Endothelial cell of umbilical vein (primary cell): ENCODE measurements around the gene MS4A15. TPM values are rescaled to one million over a fixed set of nuclear protein-coding genes. Genes with fewer than 3 reads are reported as not detected.

Source experiments
- BruUV-seq: library from RNA; stranded (reverse); fragments of 400-500 nt; replicated peaks from 2 replicates; lab custom pipeline; 2021; lab: Mats Ljungman, UMichigan
- CTCF ChIA-PET: fragments of 300-600, 350-600 bp; sonication (Branson Sonifier 250); formaldehyde crosslinking; loops from one replicate; lab custom pipeline; 2021; ENCODE audit warnings: antibody characterized with exemption, inconsistent platforms; lab: Charles Lee
- POLR2A ChIA-PET: fragments of 300-600, 350-600 bp; sonication (Branson Sonifier 250); formaldehyde crosslinking; loops from one replicate; lab custom pipeline; 2021; ENCODE audit warnings: antibody characterized with exemption, inconsistent platforms; lab: Charles Lee
- DNase-seq: peaks from one replicate; pipeline ENCODE4 v3.0.0-alpha.2; 2011; ENCODE audit warnings: low read depth, low spot score
- FAIRE-seq: peaks from 2 replicates; lab custom pipeline; 2011; peaks lifted over from hg19 to GRCh38; lab: Jason Lieb, UNC
- H2AFZ ChIP-seq: 2 replicates; pipeline ENCODE4 v1.6.0; 2012; ENCODE audit warnings: low read depth, low read length, control low read depth, inconsistent platforms
- H3K27ac ChIP-seq: 2 replicates; pipeline ENCODE4 v1.5.1; 2011; ENCODE audit warnings: low read depth, mild to moderate bottlenecking, control low read depth, low read length, moderate library complexity; ENCODE audit not compliant: insufficient read depth
- H3K27me3 ChIP-seq, 2 experiments: 2 replicates each; pipeline versions ENCODE4 v1.6.0 to v1.6.1; 2011; ENCODE audit warnings: low read length in 2 of 2, mixed read lengths in 1 of 2; ENCODE audit not compliant: control insufficient read depth in 2 of 2, insufficient read depth in 2 of 2
- H3K36me3 ChIP-seq, 2 experiments: 2 replicates in 1 of 2; 3 replicates in 1 of 2; pipeline ENCODE4 v1.5.1; 2011; ENCODE audit warnings: low read length in 2 of 2, mild to moderate bottlenecking in 1 of 2, moderate library complexity in 1 of 2; ENCODE audit not compliant: control insufficient read depth in 2 of 2, insufficient read depth in 2 of 2; ENCODE audit errors: extremely low read depth in 1 of 2
- H3K4me1 ChIP-seq: 3 replicates; pipeline ENCODE4 v1.5.1; 2011; ENCODE audit warnings: mild to moderate bottlenecking, low read length; ENCODE audit not compliant: control insufficient read depth, insufficient read depth; ENCODE audit errors: extremely low read depth
- H3K4me2 ChIP-seq: 2 replicates; pipeline ENCODE4 v1.6.1; 2011; ENCODE audit warnings: low read length, control low read depth, mixed read lengths; ENCODE audit not compliant: insufficient read depth
- H3K4me3 ChIP-seq, 3 experiments: fragments of 200-600 bp in 1 of 3; sonication (generic), shearing (Covaris generic) in 1 of 3; replicated peaks in 1 of 3; 2 replicates each; pipeline ENCODE4 v1.5.1; 2011 to 2016; ENCODE audit warnings: control low read depth in 3 of 3, low read length in 3 of 3, mild to moderate bottlenecking in 2 of 3, inconsistent platforms in 1 of 3, low read depth in 1 of 3, moderate library complexity in 1 of 3; ENCODE audit not compliant: insufficient read depth in 1 of 3
- H3K79me2 ChIP-seq: 2 replicates; pipeline ENCODE4 v1.6.0; 2012; ENCODE audit warnings: low read length, inconsistent platforms; ENCODE audit not compliant: control insufficient read depth, insufficient read depth
- H3K9ac ChIP-seq: replicated peaks from 2 replicates; pipeline ENCODE3; 2011; ENCODE audit warnings: low read length, control low read depth; ENCODE audit not compliant: insufficient read depth; ENCODE audit errors: extremely low read depth
- H3K9me1 ChIP-seq: replicated peaks from 3 replicates; pipeline ENCODE4 v1.6.0; 2011; ENCODE audit warnings: mild to moderate bottlenecking, low read length; ENCODE audit not compliant: control insufficient read depth, insufficient read depth; ENCODE audit errors: extremely low read depth
- H3K9me3 ChIP-seq: replicated peaks from 2 replicates; pipeline ENCODE4 v1.5.1; 2012; ENCODE audit warnings: low read length, inconsistent platforms; ENCODE audit not compliant: control insufficient read depth, insufficient read depth
- H4K20me1 ChIP-seq: replicated peaks from 2 replicates; pipeline ENCODE3; 2011; ENCODE audit warnings: mild to moderate bottlenecking, low read length; ENCODE audit not compliant: control insufficient read depth, insufficient read depth; ENCODE audit errors: extremely low read depth
- EZH2 ChIP-seq: IDR thresholded peaks from 2 replicates; pipeline ENCODE4 v1.6.1; 2012; ENCODE audit warnings: borderline replicate concordance, low read depth, mild to moderate bottlenecking, moderate library complexity, low read length, inconsistent platforms; ENCODE audit not compliant: severe bottlenecking
- FOS ChIP-seq: IDR thresholded peaks from 2 replicates; pipeline ENCODE4 v1.6.1; 2011; ENCODE audit warnings: mild to moderate bottlenecking, low read length, moderate library complexity, borderline replicate concordance; ENCODE audit not compliant: insufficient read depth
- GATA2 ChIP-seq: IDR thresholded peaks from 2 replicates; pipeline ENCODE4 v1.7.0; 2011; ENCODE audit warnings: low read depth, mild to moderate bottlenecking, moderate library complexity, mixed read lengths, low read length; ENCODE audit not compliant: insufficient read length, insufficient read depth
- JUN ChIP-seq: IDR thresholded peaks from 2 replicates; pipeline ENCODE4 v1.6.1; 2011; ENCODE audit warnings: borderline replicate concordance, low read depth; ENCODE audit not compliant: insufficient read length, insufficient read depth
- MYC ChIP-seq: IDR thresholded peaks from one replicate; pipeline ENCODE4 v1.6.1; 2011; ENCODE audit warnings: mild to moderate bottlenecking, low read depth, low read length
- POLR2A ChIP-seq: IDR thresholded peaks from 2 replicates; pipeline ENCODE4 v1.6.1; 2012; ENCODE audit warnings: low read depth, mild to moderate bottlenecking, control low read depth, low read length
- POLR2AphosphoS5 ChIP-seq: IDR thresholded peaks from 2 replicates; pipeline ENCODE4 v1.6.1; 2012; ENCODE audit warnings: low read depth, mild to moderate bottlenecking, control low read depth, low read length, moderate library complexity; ENCODE audit not compliant: insufficient read depth
- dilution Hi-C: fragments of 300-500 bp; cut with MboI; formaldehyde crosslinking; loops from one replicate; pipeline ENCODE4 v1.15.0; 2019; ENCODE audit warnings: low sequenced_read_pairs; ENCODE audit not compliant: extremely low pct_ligation_motif_present
- intact Hi-C: fragments of 100-400 bp; cut with micrococcal nuclease; formaldehyde crosslinking; loops from one replicate; pipeline ENCODE4 v1.10.0; 2022
- polyA plus RNA-seq, 4 experiments: library from polyadenylated mRNA; depleted of rRNA in 3 of 4; stranded (reverse) in 3 of 4; unstranded in 1 of 4; fragments of >200 nt; gene quantifications; 2 replicates each; pipeline versions ENCODE4 v1.2.1 to v1.2.3, GENCODE V29; 2011 to 2012; ENCODE audit warnings: missing spikeins in 1 of 4
- total RNA-seq: library from RNA; stranded (reverse); gene quantifications from 2 replicates; pipeline ENCODE4 v1.2.3, GENCODE V29; 2021
- TF ChIP-seq, protein P1 (sequence below), 2 donors: IDR thresholded peaks; 1 replicate in 1 of 2; 2 replicates in 1 of 2; pipeline ENCODE4 v1.5.1; 2011; ENCODE audit warnings: low read length in 2 of 2, mild to moderate bottlenecking in 2 of 2, moderate library complexity in 2 of 2, control low read depth in 1 of 2, inconsistent platforms in 1 of 2, low read depth in 1 of 2; ENCODE audit not compliant: insufficient read depth in 1 of 2; ENCODE audit errors: extremely low read depth in 1 of 2
- TF ChIP-seq, protein P2 (sequence below): IDR thresholded peaks from 2 replicates; pipeline ENCODE4 v1.6.1; 2011; ENCODE audit not compliant: insufficient read depth, insufficient read length

MS4A15 gene
- total and polyA plus RNA-seq, 2 donors (not counting 3 experiments of a cell fraction or from before 2014, with no cell fraction given), result not detected

DNA sequence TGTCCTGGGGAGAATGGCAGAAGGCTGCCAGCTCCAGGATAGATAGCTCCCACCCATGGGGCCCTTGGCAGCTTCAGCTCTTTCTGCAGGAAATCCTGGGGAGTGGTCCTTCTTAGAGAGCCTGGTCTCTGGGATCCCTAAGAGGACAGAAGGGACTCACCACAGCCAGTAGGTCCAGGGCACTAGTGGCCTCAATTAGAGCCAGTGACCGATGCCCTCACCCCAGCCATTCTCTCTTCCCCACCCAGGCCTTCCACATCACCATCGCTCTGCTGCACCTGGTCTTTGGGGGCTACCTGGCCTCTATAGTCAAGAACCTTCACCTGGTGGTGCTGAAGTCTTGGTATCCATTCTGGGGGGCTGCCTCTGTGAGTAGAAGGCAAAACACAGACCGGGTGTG lies 34.1 kb downstream of the MS4A15 start:
- no peaks in the 10 kb centered on the region for H3K9me1 ChIP-seq
- no peaks in the 10 kb centered on the region for H3K9me3 ChIP-seq
- H3K4me3 ChIP-seq, result no peak overlapping the region
- no peak overlapping the region for H3K27ac ChIP-seq
- dilution Hi-C loops (no loop called here), intact Hi-C loops (no loop called here)
- TF ChIP-seq, protein P1, sequence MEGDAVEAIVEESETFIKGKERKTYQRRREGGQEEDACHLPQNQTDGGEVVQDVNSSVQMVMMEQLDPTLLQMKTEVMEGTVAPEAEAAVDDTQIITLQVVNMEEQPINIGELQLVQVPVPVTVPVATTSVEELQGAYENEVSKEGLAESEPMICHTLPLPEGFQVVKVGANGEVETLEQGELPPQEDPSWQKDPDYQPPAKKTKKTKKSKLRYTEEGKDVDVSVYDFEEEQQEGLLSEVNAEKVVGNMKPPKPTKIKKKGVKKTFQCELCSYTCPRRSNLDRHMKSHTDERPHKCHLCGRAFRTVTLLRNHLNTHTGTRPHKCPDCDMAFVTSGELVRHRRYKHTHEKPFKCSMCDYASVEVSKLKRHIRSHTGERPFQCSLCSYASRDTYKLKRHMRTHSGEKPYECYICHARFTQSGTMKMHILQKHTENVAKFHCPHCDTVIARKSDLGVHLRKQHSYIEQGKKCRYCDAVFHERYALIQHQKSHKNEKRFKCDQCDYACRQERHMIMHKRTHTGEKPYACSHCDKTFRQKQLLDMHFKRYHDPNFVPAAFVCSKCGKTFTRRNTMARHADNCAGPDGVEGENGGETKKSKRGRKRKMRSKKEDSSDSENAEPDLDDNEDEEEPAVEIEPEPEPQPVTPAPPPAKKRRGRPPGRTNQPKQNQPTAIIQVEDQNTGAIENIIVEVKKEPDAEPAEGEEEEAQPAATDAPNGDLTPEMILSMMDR (IDR thresholded peaks at IDR 0.05; ENCODE audit: extremely low read depth in 1 of 2, insufficient read depth in 1 of 2, low read depth in 1 of 2, low read length in 2 of 2), result no peak
- peaks cover 28% of the 10 kb centered on the region for H3K4me1 ChIP-seq
- H2AFZ ChIP-seq, result no peak overlapping the region
- no peaks in the 10 kb centered on the region for H4K20me1 ChIP-seq
- no peaks in the 10 kb centered on the region for H3K79me2 ChIP-seq
- POLR2A ChIA-PET, result no interaction called here
- H3K4me2 ChIP-seq, result no peak overlapping the region
- DNase-seq (no peak), FAIRE-seq (no peak)
- H3K9ac ChIP-seq, result no peak overlapping the region
- no TSS peak for BruUV-seq
- H3K36me3 ChIP-seq, result no peaks in the 10 kb centered on the region
- CTCF ChIA-PET, result interaction anchor here (1.1 to 2.6 kb wide), 5 partner anchors 12 to 108 kb away, joined by 3 to 9 read pairs (median 6); no protein-coding TSS in a partner anchor
- H3K27me3 ChIP-seq, result peaks cover 0 to 7% of the 10 kb centered on the region in 2 experiments

DNA sequence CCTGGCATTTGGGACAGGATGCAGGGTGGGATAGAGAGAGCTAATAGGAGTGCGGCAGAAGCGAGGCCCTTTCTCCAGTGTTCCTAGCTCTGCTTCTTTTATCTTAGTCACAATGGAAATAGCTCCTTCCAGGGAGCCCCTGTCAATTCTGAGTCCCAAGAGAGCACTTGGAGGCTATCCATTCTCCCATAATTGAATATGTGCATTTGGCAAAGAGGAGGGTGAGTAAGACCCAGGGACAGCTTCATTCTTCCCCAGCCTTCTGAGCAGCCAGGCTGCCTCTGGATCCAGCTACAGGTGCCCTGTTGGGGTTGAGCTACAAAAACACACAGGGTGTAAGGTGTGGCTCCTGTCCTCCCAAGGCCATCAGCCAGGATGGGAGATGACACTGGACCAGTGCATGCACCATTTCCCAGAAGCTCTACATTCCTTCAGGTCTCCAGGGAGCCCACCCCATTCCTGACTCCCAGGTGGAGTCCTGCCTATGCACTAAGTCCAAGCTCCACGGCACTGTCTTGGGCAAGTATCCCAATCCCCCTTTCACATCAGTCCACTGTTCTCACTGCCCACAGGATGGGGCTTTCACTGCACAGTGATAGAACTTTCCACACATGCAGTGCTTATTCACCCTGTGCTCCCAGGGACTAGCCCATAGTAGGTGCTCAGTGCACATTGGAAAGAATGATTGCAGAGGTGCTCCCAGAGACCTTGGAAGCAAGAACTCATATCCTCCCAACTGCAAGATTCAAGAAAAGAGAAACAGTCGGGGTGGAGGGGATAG lies 34.7 kb downstream of the MS4A15 start:
- FAIRE-seq, result no peak
- H3K79me2 ChIP-seq, result no peaks in the 10 kb centered on the region

More for the DNA sequence above, 34.7 kb downstream of the MS4A15 start:
- ChIA-PET POLR2A (no interaction called here), CTCF (interaction anchor here (1.6 to 2.6 kb wide), 4 partner anchors 12 to 108 kb away, joined by 3 to 9 read pairs (median 6); no protein-coding TSS in a partner anchor)
- Histone ChIP-seq H3K36me3 (no peaks in the 10 kb centered on the region), H3K9me3 (no peaks in the 10 kb centered on the region), H2AFZ (no peak overlapping the region), H3K9ac (no peak overlapping the region), H3K27ac (no peak overlapping the region), H3K9me1 (no peaks in the 10 kb centered on the region), H3K4me1 (peaks cover 24% of the 10 kb centered on the region), H3K4me2 (no peak overlapping the region), H3K4me3 (no peak overlapping the region), H4K20me1 (no peaks in the 10 kb centered on the region), H3K27me3 (peaks cover 0 to 7% of the 10 kb centered on the region in 2 experiments)
- DNase-seq, result no peak
- intact Hi-C loops, result no loop called here
- dilution Hi-C loops, result no loop called here
- no TSS peak for BruUV-seq
- TF ChIP-seq EZH2, result no peak
- no peak for TF ChIP-seq FOS
- TF ChIP-seq, protein P1 (IDR thresholded peaks at IDR 0.05; ENCODE audit: extremely low read depth in 1 of 2, insufficient read depth in 1 of 2, low read depth in 1 of 2, low read length in 2 of 2), result no peak
- no peak for TF ChIP-seq POLR2A
- TF ChIP-seq GATA2, result no peak
- TF ChIP-seq, protein P2, sequence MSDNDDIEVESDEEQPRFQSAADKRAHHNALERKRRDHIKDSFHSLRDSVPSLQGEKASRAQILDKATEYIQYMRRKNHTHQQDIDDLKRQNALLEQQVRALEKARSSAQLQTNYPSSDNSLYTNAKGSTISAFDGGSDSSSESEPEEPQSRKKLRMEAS, result no peak
- no peak for TF ChIP-seq JUN
- no peak for TF ChIP-seq MYC
- TF ChIP-seq POLR2AphosphoS5, result no peak
